Hematopoietic multipotent progenitor cell treated with erythropoietin and hydrocortisone succinate and interleukin-3 and kit ligand, for 17 days (in vitro differentiated cells): ENCODE measurements around the gene WNK4.

Source experiments
- DNase-seq: peaks from one replicate; pipeline ENCODE4 v3.0.0-alpha.2; 2015; ENCODE audit warnings: low spot score

Gene WNK4

DNA sequence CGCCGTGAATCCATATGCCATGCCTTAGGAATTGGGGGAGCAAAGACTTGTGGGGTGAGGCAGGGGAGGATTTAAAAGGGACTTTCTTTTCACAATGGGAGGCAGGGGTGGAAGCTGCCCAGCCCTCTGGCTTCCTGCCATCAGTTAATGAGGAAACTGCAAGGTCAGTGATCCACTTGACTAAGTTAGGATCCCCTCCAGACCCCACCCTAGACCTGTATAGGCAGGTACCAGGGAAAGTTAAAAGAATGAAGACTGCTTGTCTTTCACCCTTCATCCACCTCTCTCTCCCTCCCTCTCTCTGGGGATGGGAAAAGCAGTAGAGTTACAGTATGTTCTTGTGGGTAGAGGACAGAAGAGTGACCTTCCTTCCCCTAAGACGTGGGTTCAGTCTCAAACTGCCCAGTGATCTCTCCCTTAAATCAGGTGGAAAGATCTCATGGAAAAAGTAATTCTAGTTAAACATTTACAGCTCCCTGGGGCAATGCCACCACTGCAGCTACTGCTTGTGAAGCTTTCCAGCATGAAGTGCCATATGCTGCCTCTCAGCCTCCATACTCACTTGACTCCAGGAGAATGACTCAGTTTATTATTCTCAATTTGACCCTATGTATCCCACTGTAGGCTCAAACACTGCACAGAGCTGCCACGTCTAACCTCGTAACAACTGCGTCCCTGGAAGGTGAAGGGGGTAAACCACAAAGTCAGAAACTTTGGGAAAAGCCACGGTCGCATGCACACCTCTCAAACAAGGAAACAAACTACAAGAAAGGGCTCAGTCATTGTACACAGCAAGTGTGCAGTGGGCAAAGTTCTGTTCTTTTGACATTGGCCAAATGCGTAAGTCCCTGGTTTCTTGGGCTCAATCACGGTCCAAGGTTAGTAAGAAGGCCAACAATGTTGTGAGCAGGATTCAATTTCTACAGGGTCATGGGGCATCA, 16.9 kb downstream of the WNK4 start:
- DNase-seq: no peak

DNA sequence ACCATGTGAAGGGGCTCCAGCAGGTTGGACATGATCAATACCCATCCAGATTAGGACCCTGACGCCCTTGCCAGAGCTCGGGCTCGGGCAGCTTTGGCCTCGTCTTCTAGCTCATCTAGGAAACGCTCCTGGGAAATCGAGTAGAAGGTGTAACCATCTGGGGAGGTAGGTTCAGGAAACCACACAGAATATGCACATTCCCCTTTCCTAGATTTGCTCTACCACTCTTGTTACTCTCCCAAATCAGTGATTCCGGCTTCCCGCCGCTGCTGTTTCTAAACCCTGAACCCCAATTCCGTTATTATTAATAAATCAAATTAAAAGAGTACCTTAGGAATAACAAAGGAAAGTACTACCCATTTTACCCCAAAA, 17.6 kb downstream of the WNK4 start:
- DNase-seq: no peak

DNA sequence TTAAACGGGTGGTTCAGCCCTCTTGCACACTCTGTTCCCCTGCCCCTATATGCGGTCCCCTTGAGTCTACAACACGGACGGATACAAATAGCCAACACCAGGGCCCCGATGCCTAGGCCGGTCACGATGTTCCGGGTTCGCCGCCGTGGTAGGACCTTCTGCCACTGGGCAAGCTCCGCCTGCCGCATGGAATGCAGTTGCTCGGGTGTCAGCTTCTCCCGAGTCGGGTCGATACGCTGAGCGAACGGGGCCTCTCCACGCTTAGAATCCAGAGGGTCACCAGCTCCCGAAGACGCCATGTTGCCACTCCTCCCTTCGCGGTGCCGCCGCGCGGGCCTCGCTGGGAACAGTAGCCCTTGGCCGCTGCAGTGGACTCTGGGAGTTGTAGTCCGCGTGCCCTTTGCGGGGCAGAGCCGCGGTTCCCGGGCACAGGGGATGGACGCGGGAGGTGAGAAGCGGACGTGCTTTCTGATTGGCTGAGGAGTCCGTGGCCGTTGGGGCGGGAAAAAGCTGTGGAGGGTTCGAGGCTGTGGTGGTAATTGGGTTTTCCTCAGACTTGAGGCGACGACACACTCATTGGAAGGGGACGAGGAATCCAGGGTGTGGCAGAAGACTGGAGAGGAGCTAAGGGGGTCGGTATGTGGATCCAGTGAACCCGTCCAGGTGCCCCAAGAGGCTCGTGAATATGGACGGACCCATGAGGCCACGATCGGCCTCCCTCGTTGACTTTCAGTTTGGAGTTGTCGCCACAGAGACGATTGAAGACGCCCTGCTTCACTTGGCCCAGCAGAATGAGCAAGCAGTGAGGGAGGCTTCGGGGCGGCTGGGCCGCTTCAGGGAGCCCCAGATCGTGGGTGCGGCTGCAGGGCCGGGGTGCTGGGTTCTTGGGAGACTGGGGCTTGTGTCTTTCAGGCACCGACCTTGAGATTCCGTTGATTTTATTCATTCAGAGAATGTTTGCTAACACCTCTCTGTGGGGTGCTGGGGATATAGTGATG, 18.3 kb downstream of the WNK4 start, which contains the start of the genes CNTD1 and COA3:
Gene CNTD1, plus strand, starts transcription at position 479 of the 998 bp plus-strand sequence. Its CDS starts 207 bp downstream, at position 686.
Gene COA3, minus strand, starts transcription at position 322 of the 998 bp plus-strand sequence. Its CDS starts 23 bp downstream, at position 299.
- peak; percentile 66 for DNase-seq

DNA sequence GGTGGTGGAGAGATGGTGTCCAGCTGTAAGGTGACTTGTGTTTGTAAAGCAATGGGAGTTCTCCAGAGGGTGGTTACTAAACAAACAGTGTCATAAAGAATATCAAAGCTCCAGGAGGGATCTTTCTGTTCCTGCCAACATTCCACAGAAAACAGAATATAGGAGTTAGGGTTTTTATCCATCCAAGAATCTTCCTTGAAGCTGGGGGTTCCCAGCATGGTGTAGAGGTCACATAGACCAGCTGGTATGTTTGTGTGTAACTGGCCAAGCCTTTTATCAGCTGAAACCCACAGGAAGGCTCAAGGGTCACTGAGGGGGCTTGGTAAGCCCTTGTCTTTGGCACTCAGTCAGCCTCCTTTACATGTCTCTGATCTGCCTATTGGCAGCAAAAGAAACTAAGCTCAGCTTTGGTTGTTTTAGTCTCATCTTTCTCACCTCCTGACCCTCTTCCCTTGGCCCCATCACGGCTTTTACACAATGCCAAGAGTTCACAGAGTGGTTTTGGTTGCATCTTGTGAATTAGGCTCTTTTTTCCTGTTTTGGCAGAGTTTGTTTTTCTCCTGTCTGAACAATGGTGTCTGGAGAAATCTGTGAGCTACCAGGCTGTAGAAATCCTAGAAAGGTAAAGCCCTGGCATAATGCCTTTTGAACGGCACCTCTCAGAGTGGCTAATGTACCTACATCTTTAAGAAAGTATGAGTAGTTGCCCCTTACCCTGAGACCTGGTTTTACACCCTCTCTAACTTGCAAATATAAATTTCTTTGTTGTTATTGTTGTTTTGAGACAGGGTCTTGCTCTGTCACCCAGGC, 22.9 kb downstream of the WNK4 start:
- no peak for DNase-seq

DNA sequence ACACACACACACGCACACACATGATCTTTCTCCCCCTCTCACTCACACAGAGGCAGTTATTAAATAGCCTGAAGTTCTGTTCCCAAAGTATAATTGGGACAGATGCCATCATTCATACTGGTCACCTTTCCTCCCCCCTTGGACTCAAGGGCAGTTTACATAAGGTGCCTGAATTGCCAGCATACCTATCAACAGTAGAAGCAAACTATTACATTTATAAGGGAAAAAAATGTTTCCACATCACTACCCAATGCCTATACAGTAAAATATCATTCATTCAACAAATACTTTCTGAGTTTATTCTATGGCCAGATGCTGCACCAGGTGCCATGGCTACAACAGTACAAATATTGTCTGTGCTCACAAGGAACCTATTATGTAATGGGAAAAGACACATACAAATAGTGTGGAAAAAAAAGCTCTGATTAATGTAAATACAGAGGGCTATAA, 24.5 kb downstream of the WNK4 start:
- DNase-seq: no peak

DNA sequence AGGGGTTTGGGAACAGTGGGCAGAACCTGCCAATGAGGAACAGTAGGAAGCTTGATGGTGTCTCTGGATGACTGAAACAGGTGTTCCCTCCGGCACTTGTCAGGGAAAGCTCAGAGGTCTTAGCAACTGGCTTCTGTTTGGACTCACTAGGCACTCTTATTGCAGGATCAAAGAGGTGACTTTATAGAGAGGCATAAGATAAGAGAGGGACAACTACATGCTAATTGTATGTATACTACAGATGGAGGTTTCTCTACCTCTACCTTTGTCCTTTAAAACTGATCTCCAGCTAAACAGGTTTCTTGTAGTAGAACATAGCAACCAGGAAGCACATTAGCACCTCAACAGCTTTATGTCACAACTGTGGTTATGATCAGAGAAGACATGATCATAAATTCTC, 25.8 kb downstream of the WNK4 start:
- no peak for DNase-seq

DNA sequence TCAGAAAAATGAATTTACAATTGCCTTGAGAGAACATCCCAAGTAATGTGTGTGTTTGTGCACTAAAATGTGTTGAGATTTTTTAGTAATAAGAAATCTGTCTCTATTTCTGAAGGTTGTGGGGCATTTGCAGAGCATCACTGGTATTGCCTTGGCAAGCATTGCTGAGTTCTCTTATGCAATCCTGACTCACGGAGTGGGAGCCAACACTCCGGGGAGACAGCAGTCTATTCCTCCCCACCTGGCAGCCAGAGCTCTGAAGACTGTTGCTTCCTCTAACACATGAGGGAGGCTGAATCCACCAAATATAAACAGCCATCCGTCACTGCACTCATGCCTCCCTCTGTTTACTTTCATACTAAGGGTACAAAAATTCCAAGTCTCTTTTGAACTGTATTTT, 28.8 kb downstream of the WNK4 start:
- no peak for DNase-seq

DNA sequence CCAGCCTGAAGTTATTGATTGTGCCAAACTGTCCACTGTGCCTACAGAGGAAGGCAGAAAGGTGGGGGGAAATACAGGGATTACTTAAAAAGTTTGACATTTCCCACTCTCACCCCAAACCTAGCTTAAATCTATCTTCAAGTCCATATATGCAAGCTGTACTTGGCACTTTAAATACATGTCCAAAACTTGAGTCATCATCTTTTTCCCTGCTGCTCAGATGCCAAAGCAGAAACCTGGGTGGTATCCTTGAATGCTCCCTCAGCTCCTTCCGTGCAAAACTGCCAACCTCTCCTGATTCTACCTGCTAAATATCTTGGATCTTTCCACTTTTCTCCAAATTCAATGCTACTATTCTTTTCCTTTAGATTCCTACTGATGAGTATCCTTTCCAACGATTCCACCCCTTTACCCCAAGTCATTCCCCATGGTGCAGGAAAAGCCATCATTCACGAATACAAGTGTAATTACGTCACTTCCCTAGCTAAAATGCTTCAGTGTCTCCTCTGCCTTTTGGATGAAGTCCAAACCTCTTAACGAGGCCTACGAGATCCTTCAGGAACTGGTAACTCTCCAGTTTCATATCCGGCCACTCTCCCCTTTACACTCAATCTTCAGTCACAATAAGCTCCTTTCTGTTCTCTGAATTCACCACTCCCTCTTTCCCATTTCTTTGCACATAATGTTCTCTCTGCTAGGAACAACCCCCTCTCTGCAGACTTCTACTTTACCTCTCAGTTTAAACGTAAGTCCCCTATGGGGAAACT, 34.4 kb downstream of the WNK4 start:
- no peak for DNase-seq

DNA sequence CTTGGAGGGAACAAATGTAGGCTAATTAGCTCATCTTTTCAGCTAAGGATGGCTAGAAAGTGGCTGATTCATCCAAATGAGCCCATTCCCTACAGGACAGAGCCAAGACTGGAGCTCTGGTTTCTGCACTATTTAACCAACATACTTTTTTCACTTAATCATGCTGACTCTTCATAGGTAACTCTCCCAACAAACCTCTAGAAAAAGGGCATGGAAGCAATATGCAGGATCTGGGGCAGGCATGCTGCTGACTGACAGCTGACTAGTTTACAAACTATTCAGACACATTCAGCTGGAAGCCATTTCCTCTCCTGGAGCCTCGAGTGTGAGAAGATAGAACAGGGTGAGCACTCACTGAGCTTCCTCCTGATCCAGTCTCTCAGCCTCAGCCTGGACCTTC, 37.5 kb downstream of the WNK4 start:
- no peak for DNase-seq

DNA sequence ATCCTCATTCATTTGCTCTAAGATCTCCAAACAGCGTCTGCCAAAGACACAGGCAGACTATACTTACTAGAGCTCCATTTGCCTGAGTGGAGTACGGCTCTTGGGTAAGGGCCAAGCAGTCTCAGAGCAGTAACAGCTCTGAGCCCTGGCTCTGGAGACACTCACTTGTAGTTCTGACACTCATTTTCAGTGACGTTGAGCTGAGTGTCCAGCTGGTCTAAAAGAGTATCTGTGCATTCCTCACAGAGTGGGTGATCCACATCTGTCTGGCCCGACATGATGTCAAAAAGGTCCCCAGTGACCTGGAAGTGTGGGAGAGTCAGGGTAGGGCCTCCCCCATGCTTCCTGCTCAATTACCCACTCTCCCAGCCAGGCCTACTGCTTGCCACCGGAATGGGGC, 38.0 kb downstream of the WNK4 start:
- no peak for DNase-seq

DNA sequence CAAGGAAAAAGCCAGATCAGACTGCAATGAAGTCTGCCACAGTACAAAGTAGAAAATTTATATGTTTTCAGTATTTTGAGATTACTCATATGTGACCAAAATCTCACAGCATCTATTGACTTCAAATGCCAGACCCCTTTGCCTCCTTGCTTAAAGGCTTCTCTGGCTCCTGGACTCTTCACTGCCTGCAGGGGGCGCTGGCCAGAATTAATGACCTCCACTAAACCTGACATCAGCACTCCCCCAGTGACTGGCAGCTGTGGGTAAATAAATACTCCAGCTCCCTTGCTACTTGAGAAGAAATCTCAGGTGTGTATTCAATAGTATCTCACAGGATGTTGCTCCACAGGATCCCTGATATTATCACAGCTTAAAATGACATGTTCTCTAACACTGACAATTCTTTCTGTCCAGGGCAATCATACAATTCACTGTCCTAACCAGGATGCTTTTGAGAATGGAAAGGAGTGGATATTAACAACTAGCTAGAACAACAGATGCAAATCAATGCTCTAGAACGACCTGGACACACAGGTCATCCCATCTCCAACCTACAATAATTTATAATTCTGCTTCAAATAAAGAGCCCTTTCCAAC, 39.6 kb downstream of the WNK4 start:
- DNase-seq: peak; percentile 82

DNA sequence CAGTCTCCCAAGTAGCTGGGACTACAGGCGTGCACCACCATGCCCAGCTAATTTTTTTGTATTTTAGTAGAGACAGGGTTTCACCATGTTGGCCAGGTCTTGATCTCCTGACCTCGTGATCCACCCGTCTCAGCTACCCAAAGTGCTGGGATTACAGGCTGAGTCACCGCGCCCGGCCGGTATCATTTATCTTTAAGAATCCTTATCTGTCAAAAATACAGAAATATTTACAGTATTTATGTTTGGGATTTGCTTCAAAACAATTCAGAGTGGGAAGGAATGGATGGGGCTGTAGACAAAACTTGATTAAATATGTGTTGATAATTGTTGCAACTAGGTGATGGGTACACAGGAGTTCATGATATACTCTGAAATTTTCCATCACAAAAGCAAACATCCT, 40.8 kb downstream of the WNK4 start:
- no peak for DNase-seq

DNA sequence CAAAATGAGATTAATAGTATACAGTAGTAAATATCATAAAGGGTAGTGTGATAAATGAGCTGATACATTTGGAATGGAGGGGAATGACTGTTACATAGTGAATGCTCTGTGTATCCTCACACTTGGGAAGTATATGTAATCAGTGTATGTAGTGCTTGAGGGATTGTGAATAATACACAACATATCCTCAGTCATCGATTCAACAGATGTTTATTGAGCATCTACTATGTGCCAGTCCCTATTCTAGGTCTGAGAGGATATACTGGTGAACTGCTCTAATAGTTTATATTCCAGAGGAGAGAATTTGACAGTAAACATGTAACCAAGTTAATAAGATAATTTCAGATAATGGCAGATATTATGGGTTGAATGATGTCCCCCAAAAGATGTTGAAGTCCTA, 47.1 kb downstream of the WNK4 start:
- no peak for DNase-seq

DNA sequence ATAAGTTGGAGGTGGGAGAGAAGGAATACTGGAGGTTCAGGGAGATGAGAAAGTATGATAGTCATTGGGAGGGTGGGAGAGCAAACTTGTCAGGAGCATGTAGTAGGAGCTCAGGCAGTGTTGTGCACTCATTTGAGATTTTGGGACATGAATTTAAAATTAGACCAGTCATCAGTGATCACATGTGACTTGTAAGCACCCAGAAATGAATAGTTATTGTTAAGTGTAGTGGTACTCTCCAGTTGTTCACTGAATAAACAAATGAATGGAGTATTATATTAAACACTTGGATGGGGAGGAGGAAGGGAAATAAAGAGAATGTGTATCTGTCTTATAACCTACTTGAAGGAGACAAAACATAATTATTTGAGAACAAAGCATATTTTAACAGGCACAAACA, 50.6 kb downstream of the WNK4 start:
- no peak for DNase-seq

DNA sequence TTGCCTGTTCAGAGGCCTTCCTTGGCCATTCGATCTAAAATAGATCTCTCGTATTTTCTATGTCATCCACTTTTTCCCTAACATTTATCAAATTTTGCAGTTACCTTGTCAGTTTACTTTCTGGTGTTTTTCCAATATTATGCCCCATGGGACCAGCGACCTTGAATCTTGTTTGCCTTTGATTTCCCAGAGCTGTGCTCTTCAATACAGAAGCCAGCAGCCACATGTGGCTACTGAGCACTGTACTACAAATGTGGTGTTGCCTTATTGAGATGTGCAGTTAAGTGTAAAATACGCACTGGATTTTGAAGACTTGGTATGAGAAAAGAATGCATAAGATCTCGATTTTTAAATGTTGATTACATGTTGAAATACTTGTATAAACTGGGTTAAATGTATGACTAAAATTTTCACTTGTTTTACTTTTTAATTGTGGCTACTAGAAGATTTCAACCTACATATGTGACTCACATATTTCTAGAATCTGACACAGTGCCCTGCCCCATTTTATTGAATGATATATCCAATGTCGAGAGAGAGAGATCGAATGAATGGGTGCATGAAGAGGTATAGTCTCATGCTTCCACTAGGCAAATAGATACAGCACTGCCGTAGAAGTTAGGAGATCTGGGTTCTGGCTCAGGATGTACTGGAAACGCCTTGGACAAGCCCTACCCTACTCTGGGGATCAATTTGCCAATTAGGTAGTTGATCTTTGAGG, 52.0 kb downstream of the WNK4 start:
- DNase-seq: no peak

DNA sequence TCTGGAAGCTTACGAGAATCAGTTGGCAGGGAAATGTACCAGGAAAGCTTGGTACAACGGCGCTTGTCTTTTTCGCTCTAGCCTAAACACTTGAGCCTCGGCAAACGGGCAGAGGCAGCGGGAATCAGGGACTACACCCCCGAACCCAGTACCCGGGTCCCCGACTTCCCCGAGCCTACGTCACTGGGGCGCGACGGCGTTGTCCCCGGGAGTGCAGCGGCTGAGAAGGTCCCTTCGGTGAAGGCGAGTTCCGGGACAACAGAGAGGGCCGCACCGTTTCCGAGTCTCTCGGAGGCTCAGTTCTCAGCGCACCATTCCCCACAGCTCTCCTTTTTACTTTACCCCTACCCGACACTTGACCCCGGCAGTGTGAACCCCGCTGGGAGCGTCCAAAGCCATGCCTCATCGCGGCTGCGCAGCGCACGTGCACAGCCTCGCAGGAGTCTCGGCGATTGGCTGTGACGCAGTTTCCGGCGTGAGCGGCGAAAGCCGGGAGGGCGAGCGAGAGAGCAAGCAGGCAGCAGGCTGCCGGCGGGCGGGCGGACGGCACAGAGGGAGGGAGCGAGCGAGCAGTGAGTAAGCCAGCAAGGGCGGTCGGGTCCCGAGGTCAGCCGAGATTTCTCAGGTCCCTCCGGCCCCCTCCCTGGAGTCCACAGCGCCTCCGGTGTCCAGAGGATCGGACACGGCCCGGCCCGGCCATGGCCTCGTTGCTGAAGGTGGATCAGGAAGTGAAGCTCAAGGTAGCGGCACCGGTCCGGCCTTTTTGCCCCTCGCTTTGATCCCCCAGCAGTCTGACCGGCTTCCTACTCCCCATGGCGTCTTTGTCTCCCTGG, 52.7 kb downstream of the WNK4 start, which contains the start of gene PSME3:
Gene PSME3, plus strand, starts transcription at position 464 of the 833 bp plus-strand sequence. Its CDS starts 235 bp downstream, at position 699.
- DNase-seq: peak; percentile 93

DNA sequence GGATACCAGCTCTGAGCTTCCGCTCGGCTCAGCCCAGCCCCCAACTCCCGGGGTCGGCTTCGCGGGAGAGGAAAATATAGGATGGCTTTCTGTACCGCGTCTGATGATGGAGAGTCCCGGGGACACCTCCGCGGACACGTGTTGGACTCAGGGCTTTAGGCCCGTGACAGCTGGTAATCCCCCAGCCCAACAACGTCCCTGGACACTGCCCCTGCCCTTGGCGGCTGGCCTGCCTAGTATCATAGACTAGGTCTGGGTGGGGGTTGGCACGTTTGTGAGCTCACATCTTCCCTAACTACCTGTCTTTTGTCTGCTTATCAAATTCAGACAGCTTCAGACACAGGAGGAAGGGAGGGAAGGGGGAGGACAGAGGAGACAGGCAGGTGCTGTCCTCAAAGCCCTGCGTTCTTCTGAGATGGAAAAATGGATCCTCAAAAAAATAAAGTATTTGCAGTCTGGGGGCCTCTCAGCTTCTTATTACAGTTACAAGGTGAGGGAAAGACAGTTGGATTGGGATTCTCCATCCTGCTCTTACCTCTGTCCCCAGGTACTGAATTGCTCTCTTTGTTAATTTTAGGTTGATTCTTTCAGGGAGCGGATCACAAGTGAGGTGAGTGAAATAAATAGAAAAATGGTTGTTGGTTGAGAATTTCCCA, 53.5 kb downstream of the WNK4 start:
- DNase-seq: no peak

DNA sequence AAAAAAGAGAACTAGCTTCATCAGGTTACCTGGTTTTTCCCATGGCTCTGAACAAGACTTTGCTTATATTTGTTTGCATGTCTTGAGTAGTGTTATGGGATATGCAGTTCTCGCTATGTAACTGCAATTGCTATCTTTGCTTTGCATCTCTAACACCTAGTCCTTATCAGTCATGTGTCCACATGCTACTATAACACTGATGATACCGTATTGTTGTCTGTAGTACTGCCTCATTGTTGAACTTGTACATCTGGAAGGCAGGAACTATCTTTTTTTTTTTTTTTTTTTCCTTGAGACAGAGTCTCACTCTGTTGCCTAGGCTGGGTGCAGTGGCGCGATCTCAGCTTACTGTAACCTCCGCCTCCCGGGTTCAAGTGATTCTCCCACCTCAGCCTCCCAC, 55.3 kb downstream of the WNK4 start:
- no peak for DNase-seq
